GM19023 (cell line): Measurements from ENCODE around the gene MAPT.

ENCODE experiments used
- ATAC-seq: cut with Tn5 transposase; IDR thresholded peaks from one replicate; pipeline ENCODE4 v1.9.1; 2021; ENCODE audit warnings: mild to moderate bottlenecking, moderate library complexity; ENCODE audit not compliant: unreplicated experiment

The MAPT gene

GRCh38 chr17:46026166-46027047 lies 132.1 kb downstream of the MAPT start:
- ATAC-seq, result no peak

- ATAC-seq, result no peak
Measured at GRCh38 chr17:46027048-46027975, 133.0 kb downstream of the MAPT start.

GRCh38 chr17:46027976-46028325 lies 133.6 kb downstream of the MAPT start:
- ATAC-seq, result no peak

GRCh38 chr17:46028374-46028773 lies 134.0 kb downstream of the MAPT start:
- ATAC-seq, result no peak

GRCh38 chr17:46028981-46029565 lies 134.7 kb downstream of the MAPT start:
- ATAC-seq, result no peak

GRCh38 chr17:46029627-46030026 lies 135.3 kb downstream of the MAPT start:
- no peak for ATAC-seq

- no peak for ATAC-seq
Measured at GRCh38 chr17:46030752-46031151, 136.4 kb downstream of the MAPT start.

- no peak for ATAC-seq
Measured at GRCh38 chr17:46031440-46031839, 137.1 kb downstream of the MAPT start.

GRCh38 chr17:46031920-46032319 lies 137.6 kb downstream of the MAPT start:
- no peak for ATAC-seq

GRCh38 chr17:46032909-46033308 lies 138.6 kb downstream of the MAPT start:
- no peak for ATAC-seq

- ATAC-seq, result no peak
Measured at GRCh38 chr17:46033392-46033791, 139.0 kb downstream of the MAPT start.

- no peak for ATAC-seq
Measured at GRCh38 chr17:46035112-46035818, 140.9 kb downstream of the MAPT start.

GRCh38 chr17:46036491-46036890 lies 142.1 kb downstream of the MAPT start:
- no peak for ATAC-seq

- no peak for ATAC-seq
Measured at GRCh38 chr17:46037722-46038255, 143.4 kb downstream of the MAPT start.

- ATAC-seq, result no peak
Measured at GRCh38 chr17:46038414-46038813, 144.1 kb downstream of the MAPT start.

- no peak for ATAC-seq
Measured at GRCh38 chr17:46038937-46039336, 144.6 kb downstream of the MAPT start.

GRCh38 chr17:46039592-46040186 lies 145.3 kb downstream of the MAPT start:
- ATAC-seq, result no peak

- no peak for ATAC-seq
Measured at GRCh38 chr17:46042246-46042645, 147.9 kb downstream of the MAPT start.

GRCh38 chr17:46042925-46043324 lies 148.6 kb downstream of the MAPT start:
- no peak for ATAC-seq

- no peak for ATAC-seq
Measured at GRCh38 chr17:46043606-46044005, 149.3 kb downstream of the MAPT start.
